ENCODE data around the gene FHIT.

Gene FHIT

DNA sequence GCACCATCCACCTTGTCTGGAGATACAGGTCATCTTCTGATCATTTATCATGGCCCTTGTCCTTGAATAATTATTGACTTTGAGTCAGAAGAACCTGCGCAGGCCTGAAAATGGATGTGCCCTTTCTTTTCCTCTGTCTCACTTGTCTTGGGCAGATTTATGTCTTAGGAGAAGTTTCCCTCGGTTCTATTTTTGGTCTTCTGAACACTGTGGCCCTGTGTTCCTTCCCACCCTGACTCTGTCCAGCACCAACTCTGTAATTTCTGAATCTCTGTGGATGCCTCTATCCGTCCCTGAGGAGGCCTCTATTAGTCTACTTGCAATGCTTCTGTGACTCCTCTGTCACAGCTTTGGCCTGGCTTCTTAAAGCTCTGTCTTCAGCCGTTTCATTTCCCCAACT lies 1520.7 kb downstream of the FHIT start:
- DNase-seq (ENCODE audit: low spot score): no peak
- in situ Hi-C loops (cut with MboI; ENCODE audit: low sequenced_read_pairs, unreplicated experiment): no loop called here
- TF ChIP-seq, protein P1, sequence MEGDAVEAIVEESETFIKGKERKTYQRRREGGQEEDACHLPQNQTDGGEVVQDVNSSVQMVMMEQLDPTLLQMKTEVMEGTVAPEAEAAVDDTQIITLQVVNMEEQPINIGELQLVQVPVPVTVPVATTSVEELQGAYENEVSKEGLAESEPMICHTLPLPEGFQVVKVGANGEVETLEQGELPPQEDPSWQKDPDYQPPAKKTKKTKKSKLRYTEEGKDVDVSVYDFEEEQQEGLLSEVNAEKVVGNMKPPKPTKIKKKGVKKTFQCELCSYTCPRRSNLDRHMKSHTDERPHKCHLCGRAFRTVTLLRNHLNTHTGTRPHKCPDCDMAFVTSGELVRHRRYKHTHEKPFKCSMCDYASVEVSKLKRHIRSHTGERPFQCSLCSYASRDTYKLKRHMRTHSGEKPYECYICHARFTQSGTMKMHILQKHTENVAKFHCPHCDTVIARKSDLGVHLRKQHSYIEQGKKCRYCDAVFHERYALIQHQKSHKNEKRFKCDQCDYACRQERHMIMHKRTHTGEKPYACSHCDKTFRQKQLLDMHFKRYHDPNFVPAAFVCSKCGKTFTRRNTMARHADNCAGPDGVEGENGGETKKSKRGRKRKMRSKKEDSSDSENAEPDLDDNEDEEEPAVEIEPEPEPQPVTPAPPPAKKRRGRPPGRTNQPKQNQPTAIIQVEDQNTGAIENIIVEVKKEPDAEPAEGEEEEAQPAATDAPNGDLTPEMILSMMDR (IDR thresholded peaks at IDR 0.05; ENCODE audit: borderline replicate concordance, control extremely low read depth, extremely low read depth, insufficient read depth, missing control alignments): no peak

DNA sequence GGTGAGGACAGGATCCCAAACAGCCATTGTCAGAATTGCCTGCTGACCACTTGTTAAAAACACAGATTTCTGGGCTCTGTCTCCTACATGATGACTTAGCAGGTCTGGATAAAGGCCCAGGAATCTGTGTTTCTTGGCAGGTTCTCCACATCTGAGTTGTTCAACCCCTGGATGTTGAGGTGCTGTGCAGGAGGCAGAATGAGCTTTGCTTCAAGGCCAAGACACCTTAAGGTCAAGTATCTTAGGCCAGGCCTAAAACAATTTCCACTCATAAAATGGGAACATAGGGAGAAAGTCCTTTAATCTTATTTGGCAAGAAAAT lies 1522.7 kb downstream of the FHIT start:
- in situ Hi-C loops (cut with MboI; ENCODE audit: low sequenced_read_pairs, unreplicated experiment): no loop called here
- DNase-seq (ENCODE audit: low spot score): no peak
- TF ChIP-seq, protein P1 (IDR thresholded peaks at IDR 0.05; ENCODE audit: borderline replicate concordance, control extremely low read depth, extremely low read depth, insufficient read depth, missing control alignments): no peak

DNA sequence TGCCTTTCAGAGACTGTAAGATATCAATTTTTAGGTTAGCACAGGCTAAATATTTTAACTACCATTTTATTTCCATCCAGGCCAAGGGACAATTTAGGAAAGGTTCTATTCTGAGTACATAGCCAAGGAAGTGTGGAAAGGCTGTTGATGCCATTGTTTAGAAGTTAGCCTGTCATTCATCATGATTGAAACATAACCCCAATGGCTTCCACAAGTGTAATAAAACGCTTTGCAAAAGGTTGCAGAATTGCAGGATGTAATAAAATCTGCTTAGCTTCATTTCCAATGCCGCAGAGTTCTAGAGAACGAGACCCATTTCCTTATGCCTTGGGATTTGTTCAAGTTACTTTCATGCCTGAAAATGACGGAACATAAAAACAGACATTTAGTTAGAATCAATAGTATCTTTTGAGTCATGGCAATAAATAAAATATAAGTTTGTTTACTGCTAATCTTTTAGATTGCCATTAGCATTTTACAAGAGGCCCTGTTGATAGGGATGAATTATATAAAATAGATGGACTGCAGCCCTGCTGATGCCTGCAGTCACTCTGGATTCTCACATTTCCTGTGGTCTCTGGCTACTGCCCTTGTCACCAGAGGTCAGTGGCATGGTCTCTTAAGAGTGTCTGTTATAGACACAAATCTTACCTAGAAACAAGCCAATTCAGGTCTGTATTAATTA lies 1523.2 kb downstream of the FHIT start:
- in situ Hi-C loops (cut with MboI; ENCODE audit: low sequenced_read_pairs, unreplicated experiment): no loop called here

DNA sequence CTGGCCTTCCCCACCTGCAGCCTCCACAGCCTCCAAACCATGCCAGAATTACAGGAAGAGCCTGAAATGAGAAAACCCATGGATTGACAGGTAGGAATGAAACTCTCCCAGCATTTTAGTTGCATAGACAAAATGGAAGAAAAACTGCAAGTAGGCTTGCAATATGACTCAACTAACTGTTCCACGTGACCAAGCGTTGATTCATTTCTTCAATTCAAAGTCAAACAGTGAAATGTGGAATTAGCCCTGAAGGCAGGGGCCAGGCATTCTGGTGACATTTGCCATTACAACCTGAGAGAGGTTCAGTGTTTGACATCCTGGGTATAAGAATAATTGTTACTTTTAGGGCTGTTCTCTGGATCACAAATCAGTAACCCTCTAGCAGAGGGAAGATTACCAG lies 1525.0 kb downstream of the FHIT start:
- in situ Hi-C loops (cut with MboI; ENCODE audit: low sequenced_read_pairs, unreplicated experiment): no loop called here
- TF ChIP-seq, protein P1 (IDR thresholded peaks at IDR 0.05; ENCODE audit: borderline replicate concordance, control extremely low read depth, extremely low read depth, insufficient read depth, missing control alignments): no peak
- DNase-seq (ENCODE audit: low spot score): no peak

More for the DNA sequence above, 1523.2 kb downstream of the FHIT start:
- TF ChIP-seq, protein P1 (IDR thresholded peaks at IDR 0.05; ENCODE audit: borderline replicate concordance, control extremely low read depth, extremely low read depth, insufficient read depth, missing control alignments): no peak
- no peak for DNase-seq (ENCODE audit: low spot score)

DNA sequence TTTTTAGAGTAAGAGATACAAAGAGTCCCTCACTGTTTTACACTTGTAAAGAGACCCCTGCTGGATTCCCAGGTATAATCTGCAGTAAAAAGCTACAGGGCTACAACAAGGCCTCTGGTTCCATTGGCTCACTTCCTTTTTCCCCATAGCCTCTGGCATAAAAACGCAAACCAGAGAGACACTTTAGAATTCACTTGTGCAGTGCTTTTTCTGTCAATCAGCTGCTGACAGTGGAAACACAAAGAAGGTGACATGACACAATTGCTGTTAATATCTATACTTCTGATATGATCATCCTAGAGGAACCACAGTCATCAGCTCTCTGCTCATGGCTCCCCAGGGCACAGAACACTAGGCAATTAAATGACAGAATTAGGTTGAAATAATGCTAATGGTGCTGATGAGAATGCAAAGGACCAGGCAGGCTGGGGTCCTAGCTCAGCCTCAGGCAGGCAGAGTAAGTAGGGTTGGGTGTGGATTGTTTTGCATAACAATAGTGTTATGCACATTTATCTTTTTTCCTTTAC lies 1533.5 kb downstream of the FHIT start:
- TF ChIP-seq, protein P1 (IDR thresholded peaks at IDR 0.05; ENCODE audit: borderline replicate concordance, control extremely low read depth, extremely low read depth, insufficient read depth, missing control alignments): no peak
- in situ Hi-C loops (cut with MboI; ENCODE audit: low sequenced_read_pairs, unreplicated experiment): no loop called here
- DNase-seq (ENCODE audit: low spot score): no peak

DNA sequence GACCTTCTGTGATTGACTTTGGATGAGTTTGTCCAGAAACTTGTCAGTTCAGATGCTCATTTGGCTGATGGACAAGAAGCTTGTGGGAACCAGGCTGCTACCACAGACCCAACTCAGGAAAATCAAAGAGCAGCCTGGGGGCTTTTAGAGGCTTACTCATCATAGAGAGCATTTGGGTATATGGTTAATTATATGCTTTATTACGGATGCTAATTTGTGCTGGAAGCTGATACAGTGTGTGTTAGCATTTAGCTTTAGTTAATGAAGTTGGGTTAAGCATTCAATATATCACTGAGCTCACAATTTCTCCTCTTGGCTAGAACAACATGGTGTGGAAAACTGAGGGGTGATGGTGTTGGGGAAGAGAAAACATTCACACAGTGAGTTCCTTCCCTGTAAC lies 1537.2 kb downstream of the FHIT start:
- DNase-seq (ENCODE audit: low spot score): no peak
- TF ChIP-seq, protein P1 (IDR thresholded peaks at IDR 0.05; ENCODE audit: borderline replicate concordance, control extremely low read depth, extremely low read depth, insufficient read depth, missing control alignments): no peak
- in situ Hi-C loops (cut with MboI; ENCODE audit: low sequenced_read_pairs, unreplicated experiment): no loop called here
